SH-SY5Y (cell line): ENCODE measurements around the gene HS1BP3.

Source experiments
- GATA2 ChIP-seq: IDR thresholded peaks from 2 replicates; pipeline ENCODE4 v1.6.1; 2011; ENCODE audit warnings: mild to moderate bottlenecking, low read depth, low read length
- GATA3 ChIP-seq: IDR thresholded peaks from 2 replicates; pipeline ENCODE4 v1.6.1; 2011; ENCODE audit warnings: low read depth, mild to moderate bottlenecking, low read length, moderate library complexity

GRCh38 chr2:20672201-20672951, 21.5 kb upstream of the HS1BP3 start:
- no peak for TF ChIP-seq GATA2
- TF ChIP-seq GATA3 = no peak
